Posterior vena cava (tissue), 2 donors: ENCODE results near the gene ZIM2. TPM values are rescaled to one million over a fixed set of nuclear protein-coding genes. Genes with fewer than 3 reads are reported as not detected.

Source experiments
- DNase-seq: peaks from one replicate; pipeline ENCODE4 v3.0.0-alpha.2; 2020; ENCODE audit warnings: low spot score
- intact Hi-C, 2 donors: fragments of 100-400 bp; cut with DNase I; formaldehyde crosslinking; loops; one replicate each; pipeline versions ENCODE4 v1.14.1 to v1.14.2; 2022 to 2023
- total RNA-seq, 2 donors: library from RNA; stranded (reverse); fragmentation: NEBNext Ultra II Directional; extraction: Animal tissue kit (Norgen Biotek cat#: 25700); gene quantifications; one replicate each; pipeline ENCODE4 v1.2.1, GENCODE V29; 2021
- donor health status: DM: yes; HTN: yes; CAD: no.
- donor health status: DM: yes; HTN: yes; CAD: no.

The ZIM2 gene
- total RNA-seq, 2 donors from 2014 or later: 0.33 to 1.1 TPM

DNA sequence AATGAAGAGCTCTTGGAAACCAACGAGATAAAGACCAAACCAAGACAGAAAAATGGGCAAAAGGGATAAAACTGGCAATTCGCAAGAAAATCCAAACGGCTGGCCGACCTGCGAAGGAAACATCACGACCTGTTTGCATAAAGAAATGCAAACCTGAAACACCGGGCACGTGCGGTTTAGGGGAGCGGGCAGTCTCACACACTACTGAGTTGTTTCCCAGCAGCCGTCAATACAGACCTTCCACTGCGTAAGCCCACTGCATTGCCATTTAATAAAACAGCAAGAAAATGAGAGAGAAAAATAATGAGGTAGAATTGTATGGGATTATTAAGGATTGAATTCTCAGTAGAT lies 642 bp upstream of the ZIM2 start:
- intact Hi-C loops: no loop called here
- no peak for DNase-seq

DNA sequence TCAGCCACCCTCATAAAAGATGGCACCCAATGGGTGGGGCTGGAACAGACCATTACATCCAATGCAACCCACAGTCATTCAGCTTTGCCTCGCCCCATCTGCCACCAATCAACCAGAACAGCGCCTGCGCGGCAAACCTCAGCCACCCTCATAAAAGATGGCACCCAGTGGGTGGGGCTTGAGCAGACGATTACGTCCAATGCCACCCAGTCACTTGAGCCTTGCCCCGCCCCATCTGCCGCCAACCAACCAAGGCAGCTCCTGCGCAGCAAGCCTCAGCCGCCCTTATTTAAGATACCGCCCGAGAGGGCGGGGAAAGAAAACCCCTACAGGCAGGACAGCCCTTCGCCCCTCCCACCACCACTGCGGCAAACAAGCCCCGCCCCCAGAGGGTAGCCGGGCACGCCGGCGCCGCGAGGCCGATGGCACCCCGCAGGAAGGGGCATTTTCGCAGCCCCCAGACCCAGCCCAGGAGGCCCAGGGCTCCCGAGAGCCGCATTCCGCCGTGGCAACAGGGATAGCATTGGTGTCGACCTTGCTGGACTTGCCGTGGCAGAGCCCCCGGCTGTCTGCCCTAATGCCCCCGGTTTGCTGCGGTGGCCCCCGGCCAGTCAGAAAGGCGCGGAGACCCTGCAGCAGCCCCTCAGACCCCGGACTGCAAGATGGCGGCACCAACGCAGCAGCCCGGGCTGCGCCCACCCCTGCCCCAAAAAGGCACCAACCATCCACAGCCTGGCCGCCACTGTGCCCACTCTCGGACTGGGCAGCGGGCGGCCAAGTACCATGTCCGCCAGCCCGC lies 675 bp downstream of the ZIM2 start:
- intact Hi-C loops: no loop called here
- DNase-seq: peak; percentile 96

DNA sequence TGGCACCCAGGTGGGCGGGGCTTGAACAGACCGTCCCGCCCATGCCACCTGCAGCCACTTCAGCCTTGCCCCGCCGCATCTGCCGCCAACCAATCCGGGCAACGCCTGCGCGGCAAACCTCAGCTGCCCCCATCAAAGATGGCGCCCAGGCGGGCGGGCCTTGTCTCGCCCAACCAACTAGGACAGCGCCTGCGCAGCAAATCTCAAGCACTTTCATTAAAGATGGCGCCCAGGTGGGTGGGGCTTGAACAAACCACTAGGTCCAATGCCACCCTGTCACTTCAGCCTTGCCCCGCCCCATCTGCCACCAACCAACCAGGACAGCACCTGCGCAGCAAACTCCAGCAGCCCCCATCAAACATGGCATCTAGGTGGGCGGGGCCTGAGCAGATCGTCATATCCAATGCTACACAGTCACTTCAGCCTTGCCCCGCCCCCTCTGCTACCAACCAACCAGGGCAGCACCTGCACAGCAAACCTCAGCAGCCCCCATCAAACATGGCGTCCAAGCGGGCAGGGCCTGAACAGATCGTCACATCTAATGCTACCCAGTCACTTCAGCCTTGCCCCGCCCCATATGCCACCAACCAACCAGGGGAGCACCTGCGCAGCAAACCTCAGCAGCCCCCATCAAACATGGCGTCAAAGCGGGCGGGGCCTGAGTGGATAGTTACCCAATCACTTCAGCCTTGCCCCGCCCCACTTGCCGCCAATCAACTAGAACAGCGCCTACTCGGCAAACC lies 1.4 kb downstream of the ZIM2 start:
- DNase-seq: peak; percentile 96

DNA sequence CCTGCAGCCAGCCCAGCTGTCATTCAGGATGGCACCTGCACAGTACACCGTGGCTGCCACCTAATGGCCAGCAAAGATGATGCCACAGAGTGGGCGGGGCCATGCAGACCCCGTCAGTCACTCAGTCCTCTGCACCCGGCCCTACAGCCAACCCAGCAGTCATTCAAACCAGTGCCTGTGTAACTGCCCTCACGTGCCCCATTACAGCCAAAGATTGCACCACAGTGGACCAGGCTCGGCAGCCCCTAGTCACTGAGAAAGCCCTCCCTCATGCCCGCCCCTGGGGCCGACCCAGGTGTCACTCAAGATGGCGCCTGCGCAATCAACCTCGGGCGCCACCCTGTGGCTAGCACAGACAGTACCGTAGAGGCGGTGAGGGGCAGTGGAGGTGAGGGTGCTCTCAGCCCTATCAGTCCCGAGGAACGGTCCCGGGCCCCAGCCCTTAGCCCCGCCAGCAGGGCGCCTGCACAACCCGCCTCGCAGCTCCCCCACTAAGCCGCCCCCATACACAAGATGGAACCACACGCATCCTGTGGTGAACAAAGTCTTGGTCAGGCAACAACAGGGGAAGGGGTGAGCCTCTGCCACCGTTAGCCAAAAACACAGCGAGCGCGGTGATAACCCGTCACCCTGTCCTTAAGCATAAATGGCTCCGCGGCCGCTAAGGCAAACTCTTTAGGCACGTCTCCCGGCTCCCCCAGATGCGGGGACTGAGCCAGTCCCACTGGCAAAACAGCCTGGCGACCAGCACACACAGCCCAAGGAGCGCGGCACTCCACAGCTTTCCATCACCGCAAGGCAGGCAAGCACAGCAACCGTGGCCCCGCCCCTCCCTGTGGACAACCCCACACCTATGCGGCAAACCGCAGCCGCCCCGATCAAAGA lies 2.3 kb downstream of the ZIM2 start:
- intact Hi-C loops: no loop called here
- DNase-seq: peak; percentile 93

More for the DNA sequence above, 1.4 kb downstream of the ZIM2 start:
- intact Hi-C loops: no loop called here

DNA sequence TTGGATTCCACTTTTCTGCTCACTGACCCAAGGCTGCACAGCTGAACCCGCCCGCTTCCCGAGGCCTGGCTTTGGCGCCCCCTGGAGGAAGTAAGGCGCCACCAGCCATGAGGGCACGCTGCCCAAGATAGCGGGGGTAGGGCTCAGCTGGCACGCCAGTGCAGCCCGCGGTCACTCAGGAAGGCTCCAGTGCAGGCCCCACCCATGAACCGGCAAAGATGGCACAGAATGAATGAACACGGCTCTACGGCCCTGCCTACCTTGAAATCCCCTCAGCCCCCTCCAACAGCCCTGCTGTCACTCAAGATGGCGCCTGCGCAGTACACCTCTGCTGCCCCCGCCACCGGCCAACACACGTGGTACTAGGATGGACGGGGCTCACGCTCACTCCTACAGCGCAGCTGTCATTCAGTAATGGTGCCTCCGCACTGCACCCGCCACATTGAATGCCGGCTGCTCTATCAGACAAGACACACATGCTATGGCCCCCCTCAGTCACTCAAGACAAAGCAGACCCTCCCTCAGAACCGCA lies 3.0 kb downstream of the ZIM2 start:
- peak; percentile 92 for DNase-seq
- intact Hi-C loops: no loop called here

DNA sequence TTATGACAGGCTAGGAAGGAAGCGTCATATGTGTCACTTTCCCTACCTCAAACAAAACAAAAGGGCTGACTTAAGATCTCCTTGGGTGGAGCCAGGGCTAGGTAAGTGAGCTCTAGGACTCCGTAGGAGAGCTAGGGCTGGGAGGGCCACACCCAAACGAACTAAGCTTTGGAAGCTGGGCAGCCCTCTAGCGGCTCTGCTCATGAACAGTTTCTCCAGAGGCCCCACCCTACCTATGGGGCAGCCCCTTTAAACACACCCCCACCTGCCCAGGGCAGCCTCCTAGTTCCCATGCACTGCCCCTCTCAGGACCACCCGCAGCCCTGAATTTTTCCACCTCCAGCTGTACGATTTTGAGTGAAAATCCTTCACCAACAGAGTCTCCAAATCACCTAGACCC lies 3.5 kb downstream of the ZIM2 start:
- no peak for DNase-seq
- intact Hi-C loops: no loop called here

DNA sequence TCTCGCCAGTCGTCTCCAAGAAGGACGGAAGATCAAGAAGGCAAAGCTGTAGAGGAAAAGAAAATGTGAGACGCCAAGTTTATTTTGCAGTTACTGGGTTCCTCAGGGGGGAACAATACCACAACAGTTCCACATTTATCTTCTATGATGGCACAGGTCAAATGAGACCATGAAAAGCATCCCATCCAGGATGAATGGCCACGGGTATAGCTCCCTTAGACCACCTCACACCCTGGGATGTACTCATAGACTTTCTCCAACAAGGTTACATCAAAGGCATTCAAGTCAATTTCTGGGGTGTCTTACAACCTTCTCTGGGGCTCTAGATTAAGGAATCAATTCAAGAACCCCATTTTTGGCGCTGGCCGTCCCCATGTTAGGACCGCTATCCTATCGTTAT lies 4.5 kb downstream of the ZIM2 start:
- intact Hi-C loops: no loop called here
- DNase-seq: no peak

DNA sequence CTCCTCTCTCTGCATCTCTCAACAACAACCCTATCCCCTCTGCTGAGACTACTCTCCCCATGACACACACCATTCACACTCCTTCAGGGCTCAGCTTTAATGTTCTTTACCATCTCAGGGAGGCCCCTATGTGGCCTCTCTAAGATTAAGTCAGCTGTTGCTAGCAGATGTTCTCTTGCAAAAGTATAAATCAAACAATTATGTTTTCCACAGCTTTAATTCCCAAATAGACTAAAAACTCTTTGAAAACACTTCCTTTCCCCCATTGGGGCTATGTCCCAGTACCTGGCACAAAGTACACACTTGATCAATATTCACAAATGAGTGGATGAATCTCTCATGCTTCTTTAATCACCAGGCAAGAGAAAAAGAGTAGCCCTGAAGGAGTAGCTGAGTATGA lies 5.1 kb downstream of the ZIM2 start:
- DNase-seq: no peak
- intact Hi-C loops: no loop called here

DNA sequence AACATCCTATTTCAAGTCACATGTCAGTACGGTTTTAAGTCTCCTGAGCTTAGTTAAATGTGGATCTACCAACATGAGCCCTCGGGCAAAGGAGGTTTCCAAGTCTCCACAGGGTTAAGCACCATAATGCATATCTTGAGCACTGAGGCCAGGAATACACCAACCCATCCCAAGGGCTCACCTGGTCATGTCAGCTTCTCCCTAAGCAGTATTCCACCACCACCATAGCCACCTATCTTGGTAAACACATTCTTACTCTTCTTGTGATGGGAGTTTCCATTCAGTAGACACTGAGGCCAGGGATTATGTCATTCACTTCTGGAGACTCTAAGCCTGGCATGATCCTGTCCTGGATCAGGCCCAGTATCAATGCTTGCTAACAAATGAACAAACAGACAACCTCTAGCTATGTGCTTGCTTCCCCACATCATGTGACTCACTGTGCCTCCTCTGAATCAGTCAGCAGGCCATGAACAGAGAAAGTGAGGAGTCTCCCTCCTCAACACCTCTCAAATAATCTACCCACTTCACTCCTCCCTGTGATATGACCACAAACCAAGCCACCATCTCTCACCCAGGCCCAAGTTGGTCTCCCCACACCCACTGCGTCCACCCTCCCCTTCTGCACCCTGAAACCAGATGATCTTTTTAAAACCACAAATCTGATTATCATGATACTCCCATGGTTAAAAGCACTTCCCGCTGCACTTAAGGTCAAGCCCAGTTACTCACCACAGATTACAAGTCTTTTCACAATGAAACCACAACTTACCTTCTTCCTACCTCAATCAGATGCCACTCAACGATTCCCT lies 5.8 kb downstream of the ZIM2 start:
- no peak for DNase-seq
- intact Hi-C loops: no loop called here

DNA sequence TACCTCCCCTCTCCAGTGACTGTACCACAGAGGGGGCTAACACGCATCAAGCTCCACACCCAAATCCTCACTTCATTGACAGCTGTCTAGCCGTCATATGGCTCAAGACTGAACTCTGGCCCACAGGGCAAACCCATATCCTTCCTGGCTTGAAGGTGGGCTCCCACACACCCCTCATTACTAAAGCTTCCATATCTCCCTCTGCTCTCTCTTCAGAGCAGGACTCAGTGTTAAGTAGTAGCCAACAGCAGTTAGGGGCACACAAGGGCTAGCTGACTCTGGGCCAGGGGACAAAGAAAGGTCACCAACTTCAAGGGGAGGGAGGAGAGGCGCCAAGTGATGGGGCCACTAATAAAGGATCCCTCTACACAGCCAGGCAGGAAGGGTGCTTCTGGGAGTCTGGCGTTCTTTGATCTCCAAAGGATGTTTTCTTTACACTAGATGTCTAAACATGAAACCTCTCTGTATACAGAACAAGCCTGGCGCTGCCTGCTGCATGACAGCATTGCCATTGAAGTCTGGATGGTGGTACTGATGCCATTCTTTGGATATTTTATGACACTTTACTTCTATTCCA lies 8.1 kb downstream of the ZIM2 start:
- DNase-seq: no peak
- intact Hi-C loops: no loop called here

DNA sequence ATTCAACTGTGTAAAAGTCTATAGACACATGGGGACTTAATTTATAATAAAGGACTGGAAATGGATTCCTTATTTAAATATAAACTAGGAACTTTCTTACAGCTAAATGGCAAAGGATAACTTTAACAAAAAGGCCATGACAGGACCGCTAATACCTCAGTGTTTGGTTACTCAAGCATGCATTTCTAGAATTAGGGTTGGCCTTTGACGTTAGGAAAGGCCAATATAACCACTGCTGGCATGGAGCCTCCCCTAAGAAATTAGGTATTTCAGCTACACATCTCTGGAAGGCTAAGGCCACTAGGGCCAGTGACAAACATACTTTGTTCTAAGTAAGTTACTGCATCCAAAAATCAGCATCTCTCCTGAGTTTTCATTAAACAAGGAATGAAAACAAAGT lies 9.3 kb downstream of the ZIM2 start:
- DNase-seq: no peak
- intact Hi-C loops: no loop called here

DNA sequence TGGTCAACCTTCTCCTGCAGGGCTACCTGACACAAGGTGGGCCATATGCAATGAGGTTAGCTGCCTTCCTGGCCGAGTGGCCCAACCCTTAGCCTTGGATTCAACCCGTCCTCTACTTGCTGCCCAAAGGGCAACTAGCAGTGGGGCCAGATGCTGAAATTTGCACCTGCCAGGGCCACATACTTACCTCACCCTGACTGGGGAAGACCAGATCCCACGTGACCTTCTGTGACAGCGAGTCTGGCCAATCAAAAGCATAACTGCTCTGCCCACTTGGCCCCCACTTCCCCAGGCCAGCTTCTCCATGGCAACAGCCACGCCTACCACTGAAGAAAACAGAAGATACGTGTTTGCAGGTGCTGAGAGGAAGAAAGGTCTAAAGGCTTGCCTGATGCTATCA lies 10.9 kb downstream of the ZIM2 start:
- intact Hi-C loops: no loop called here
- DNase-seq: no peak

DNA sequence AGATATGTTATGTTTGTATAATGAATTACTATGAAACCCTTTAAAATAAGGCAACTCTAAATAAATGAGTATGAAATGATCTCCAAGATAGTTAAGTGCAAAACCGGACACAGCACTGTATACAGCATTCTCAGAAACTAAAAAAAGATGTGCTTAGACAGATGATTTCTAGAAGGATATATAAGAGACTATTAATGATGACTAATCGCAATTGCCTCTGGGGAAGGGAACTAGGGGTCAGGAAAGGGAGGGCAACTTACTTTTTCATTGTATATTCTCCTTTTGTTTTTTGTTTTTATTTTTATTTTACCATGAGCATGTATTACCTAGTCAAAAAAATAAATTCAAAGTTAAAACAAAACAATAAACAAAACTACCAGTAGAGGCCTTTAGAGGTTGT lies 12.8 kb downstream of the ZIM2 start:
- intact Hi-C loops: no loop called here
- no peak for DNase-seq

DNA sequence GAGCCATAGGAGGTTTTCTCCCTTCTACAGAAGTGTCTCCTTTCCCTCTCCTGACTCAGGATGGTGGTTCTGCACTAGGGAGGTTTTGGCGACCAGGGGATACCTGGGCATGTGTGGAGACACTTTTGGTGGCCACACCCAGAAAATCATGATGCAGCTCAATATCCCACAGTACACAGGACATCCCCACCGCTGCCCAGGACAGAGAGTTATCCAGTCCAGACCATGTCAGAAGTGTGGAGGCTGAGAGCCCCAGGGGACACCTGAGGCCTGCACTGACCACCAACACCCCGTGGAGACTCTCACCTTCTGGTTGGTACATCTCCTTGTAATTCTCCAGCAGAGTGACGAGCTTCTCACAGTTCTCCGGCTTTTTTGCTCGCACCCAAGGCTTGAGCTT lies 16.6 kb downstream of the ZIM2 start:
- intact Hi-C loops: no loop called here
- DNase-seq: no peak

DNA sequence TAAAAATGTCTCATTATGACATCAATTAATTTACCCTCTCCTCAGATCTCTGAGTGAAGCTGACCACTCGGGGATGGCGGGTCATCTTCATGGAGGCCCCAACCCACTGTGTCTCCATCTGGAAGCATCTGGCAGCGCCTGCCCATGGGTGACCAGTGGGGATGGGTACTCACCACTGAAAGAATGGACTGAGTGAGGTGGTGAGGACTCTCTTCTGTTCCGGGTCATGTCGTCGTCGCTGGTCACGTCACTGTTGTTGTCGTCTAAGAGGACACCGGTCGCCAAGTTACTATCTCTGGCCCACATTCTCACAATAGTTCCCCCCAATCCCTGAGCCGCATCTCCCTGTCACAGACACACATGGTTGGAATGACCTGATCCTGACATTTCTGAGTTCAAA lies 17.1 kb downstream of the ZIM2 start:
- DNase-seq: no peak
- intact Hi-C loops: no loop called here

DNA sequence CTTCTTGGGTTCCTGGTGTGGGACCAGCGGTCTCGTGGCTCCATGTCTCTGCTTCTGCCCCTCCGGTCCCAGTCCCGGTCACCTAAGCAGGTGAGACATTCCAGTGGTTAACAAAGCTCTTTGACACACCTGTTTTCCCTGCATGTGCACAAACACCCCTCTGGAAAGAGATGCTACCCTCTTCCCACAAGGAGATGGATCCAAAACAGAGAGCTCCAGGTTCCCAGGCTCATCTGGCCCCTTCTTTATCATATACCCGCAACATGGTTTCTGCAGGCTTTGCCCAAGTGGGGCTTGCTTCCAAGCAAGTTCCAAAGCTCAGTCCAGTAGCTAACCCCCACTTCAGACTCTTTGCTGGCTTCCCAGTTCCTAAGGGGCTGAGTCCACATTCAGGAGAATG lies 17.8 kb downstream of the ZIM2 start:
- intact Hi-C loops: no loop called here
- no peak for DNase-seq

DNA sequence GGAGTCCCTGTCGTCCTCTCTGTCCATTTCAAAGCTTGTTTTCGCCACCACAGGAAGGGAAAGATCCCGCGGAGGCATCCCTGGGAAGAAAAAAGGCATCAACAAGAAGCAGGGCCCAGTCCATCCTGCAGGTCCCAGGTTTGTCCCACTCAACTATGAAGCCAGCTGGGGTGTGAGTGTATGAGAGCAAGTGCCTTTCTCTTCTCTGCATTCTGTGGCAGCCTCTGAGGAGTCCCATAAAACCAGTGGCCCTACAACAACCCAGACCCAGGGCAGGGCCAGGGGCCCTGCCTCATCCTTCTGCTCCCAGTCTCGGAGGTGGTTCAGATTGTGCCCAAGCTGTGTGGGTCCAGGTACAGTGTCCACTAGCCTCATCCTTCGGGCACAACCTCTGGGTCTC lies 18.9 kb downstream of the ZIM2 start:
- intact Hi-C loops: no loop called here
- no peak for DNase-seq

DNA sequence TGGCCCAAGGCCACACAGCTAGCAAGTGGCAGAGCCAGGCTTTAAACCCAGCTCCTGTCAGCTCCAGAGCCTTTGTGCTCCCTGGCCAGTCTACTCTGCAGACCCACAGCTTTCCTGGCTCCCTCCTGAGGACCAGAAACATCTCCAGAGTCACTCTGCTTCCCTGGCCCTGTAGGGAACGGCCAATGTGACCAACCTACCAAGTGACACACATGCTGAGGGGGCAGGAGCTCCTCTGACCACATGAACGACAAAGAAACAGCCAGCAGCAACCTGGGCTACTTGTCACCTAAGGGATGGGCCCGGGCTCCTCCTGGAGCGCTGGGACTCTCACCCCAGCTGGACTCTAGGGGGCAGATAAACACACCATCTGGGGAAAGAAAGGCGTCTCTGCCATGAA lies 19.3 kb downstream of the ZIM2 start:
- intact Hi-C loops: no loop called here
- no peak for DNase-seq

DNA sequence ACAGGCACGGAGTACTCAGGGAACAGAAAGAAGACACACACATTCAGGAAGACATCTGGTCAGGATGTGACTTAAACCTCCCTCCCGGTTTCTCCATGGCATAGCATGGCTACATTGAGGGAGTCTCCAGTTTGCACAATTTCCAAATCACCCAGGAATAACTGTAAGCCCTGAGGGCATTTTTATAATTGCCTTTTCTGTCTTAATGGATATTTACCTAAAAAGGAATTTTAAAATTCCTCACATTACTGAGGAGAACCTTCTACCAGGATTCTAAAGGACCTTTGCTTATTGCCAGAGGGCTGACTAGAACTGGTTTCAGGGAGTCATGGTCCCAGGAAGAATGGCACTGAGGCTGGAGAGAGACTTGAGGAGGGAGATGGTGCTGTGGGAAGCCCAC lies 21.4 kb downstream of the ZIM2 start:
- intact Hi-C loops: no loop called here
- no peak for DNase-seq
